Loucy (cell line): ENCODE measurements around the gene COL20A1.

ENCODE experiments used
- H2AFZ ChIP-seq: fragments of 200-600 bp; sonication (generic); 2 replicates; pipeline ENCODE4 v1.6.0; 2016; ENCODE audit warnings: antibody characterized with exemption, mild to moderate bottlenecking, low read length, moderate library complexity
- H3F3A ChIP-seq: fragments of 200-600 bp; 2 replicates; pipeline ENCODE4 v1.6.0; 2016; ENCODE audit warnings: antibody characterized with exemption, low read depth, mild to moderate bottlenecking
- H3K27me3 ChIP-seq: fragments of 200-600 bp; sonication (generic); 2 replicates; pipeline ENCODE4 v1.6.1; 2014; ENCODE audit warnings: low read length, mild to moderate bottlenecking; ENCODE audit not compliant: insufficient read depth, poor library complexity, severe bottlenecking
- H3K36me3 ChIP-seq: fragments of 200-600 bp; sonication (generic); 2 replicates; pipeline ENCODE4 v1.6.1; 2016; ENCODE audit warnings: low read length; ENCODE audit not compliant: insufficient read depth
- H3K4me1 ChIP-seq: fragments of 200-600 bp; sonication (generic); 2 replicates; pipeline ENCODE4 v1.5.1; 2014; ENCODE audit warnings: low read length, mild to moderate bottlenecking; ENCODE audit not compliant: insufficient read depth, poor library complexity, severe bottlenecking
- H3K4me2 ChIP-seq: fragments of 200-600 bp; sonication (generic); 2 replicates; pipeline ENCODE4 v1.6.0; 2014; ENCODE audit warnings: antibody characterized with exemption, low read length, low read depth, mild to moderate bottlenecking; ENCODE audit not compliant: poor library complexity, severe bottlenecking
- H3K4me3 ChIP-seq: fragments of 200-600 bp; sonication (generic); 2 replicates; pipeline ENCODE4 v1.5.1; 2014; ENCODE audit warnings: low read length, mild to moderate bottlenecking, mixed read lengths; ENCODE audit not compliant: poor library complexity, severe bottlenecking
- H3K79me2 ChIP-seq: fragments of 200-600 bp; sonication (generic); 2 replicates; pipeline ENCODE4 v1.6.1; 2014; ENCODE audit warnings: low read length; ENCODE audit not compliant: insufficient read depth
- H3K9ac ChIP-seq: fragments of 200-600 bp; sonication (generic); 2 replicates; pipeline ENCODE4 v1.6.0; 2014; ENCODE audit warnings: mild to moderate bottlenecking, low read depth, low read length, moderate library complexity; ENCODE audit not compliant: poor library complexity, severe bottlenecking
- H3K9me2 ChIP-seq: fragments of 200-600 bp; sonication (generic); replicated peaks from 2 replicates; pipeline ENCODE4 v1.6.1; 2016; ENCODE audit warnings: low read depth, low read length, mixed read lengths
- H3K9me3 ChIP-seq: fragments of 200-600 bp; sonication (generic); 2 replicates; pipeline ENCODE4 v1.6.1; 2014; ENCODE audit warnings: mild to moderate bottlenecking, antibody characterized with exemption, low read length, low read depth; ENCODE audit not compliant: insufficient read depth
- H4K20me1 ChIP-seq: fragments of 200-600 bp; sonication (generic); 2 replicates; pipeline ENCODE4 v1.6.0; 2014; ENCODE audit warnings: antibody characterized with exemption, low read length, mild to moderate bottlenecking; ENCODE audit not compliant: insufficient read depth, poor library complexity, severe bottlenecking
- EZH2phosphoT487 ChIP-seq: fragments of 200-600 bp; IDR thresholded peaks from 2 replicates; pipeline ENCODE4 v1.6.1; 2018; ENCODE audit warnings: antibody characterized with exemption, mild to moderate bottlenecking, moderate library complexity, borderline replicate concordance
- TF ChIP-seq, protein P1 (sequence below): fragments of 200-600 bp; sonication (generic); conservative IDR thresholded peaks from 2 replicates; pipeline ENCODE4 v1.5.1; 2014; ENCODE audit warnings: mild to moderate bottlenecking, antibody characterized with exemption, low read length

The COL20A1 gene

DNA sequence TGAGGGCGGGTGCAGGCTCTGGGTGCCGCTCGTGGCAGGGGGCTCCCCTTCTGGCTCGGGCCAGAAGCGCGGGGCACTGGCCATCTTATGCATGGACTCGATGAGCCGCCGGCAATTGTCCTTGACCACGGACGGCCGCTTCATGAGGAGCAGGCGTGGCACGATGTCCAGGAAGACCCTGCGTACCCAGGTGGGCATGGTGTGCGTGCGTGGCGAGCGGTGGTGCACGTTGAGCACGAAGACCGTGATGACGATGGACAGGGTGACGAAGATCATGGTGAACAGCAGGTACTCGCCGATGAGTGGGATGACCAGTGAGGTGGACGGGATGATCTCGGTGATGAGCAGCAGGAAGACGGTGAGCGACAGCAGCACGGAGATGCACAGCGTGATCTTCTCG, 57.2 kb downstream of the COL20A1 start:
- H3K9me2 ChIP-seq: no peaks in the 10 kb centered on the region
- no peaks in the 10 kb centered on the region for H3K36me3 ChIP-seq
- H3K4me3 ChIP-seq: no peak overlapping the region
- no peaks in the 10 kb centered on the region for H3F3A ChIP-seq
- H3K9ac ChIP-seq: no peak overlapping the region
- H3K9me3 ChIP-seq: no peaks in the 10 kb centered on the region; the same call in 1 of the 2 replicates
- H2AFZ ChIP-seq: no peak overlapping the region
- H3K4me2 ChIP-seq: no peak overlapping the region
- no peak for TF ChIP-seq EZH2phosphoT487
- TF ChIP-seq, protein P1, sequence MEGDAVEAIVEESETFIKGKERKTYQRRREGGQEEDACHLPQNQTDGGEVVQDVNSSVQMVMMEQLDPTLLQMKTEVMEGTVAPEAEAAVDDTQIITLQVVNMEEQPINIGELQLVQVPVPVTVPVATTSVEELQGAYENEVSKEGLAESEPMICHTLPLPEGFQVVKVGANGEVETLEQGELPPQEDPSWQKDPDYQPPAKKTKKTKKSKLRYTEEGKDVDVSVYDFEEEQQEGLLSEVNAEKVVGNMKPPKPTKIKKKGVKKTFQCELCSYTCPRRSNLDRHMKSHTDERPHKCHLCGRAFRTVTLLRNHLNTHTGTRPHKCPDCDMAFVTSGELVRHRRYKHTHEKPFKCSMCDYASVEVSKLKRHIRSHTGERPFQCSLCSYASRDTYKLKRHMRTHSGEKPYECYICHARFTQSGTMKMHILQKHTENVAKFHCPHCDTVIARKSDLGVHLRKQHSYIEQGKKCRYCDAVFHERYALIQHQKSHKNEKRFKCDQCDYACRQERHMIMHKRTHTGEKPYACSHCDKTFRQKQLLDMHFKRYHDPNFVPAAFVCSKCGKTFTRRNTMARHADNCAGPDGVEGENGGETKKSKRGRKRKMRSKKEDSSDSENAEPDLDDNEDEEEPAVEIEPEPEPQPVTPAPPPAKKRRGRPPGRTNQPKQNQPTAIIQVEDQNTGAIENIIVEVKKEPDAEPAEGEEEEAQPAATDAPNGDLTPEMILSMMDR: no peak
- no peaks in the 10 kb centered on the region for H3K4me1 ChIP-seq
- no peaks in the 10 kb centered on the region for H3K27me3 ChIP-seq
- no peaks in the 10 kb centered on the region for H4K20me1 ChIP-seq
- no peaks in the 10 kb centered on the region for H3K79me2 ChIP-seq

- no peaks in the 10 kb centered on the region for H3F3A ChIP-seq
- H3K9ac ChIP-seq: no peak overlapping the region
- H2AFZ ChIP-seq: no peak overlapping the region
- no peak overlapping the region for H3K4me3 ChIP-seq
- no peaks in the 10 kb centered on the region; the same call in 1 of the 2 replicates for H3K9me3 ChIP-seq
- no peaks in the 10 kb centered on the region for H3K36me3 ChIP-seq
- no peaks in the 10 kb centered on the region for H3K4me1 ChIP-seq
- no peaks in the 10 kb centered on the region for H3K27me3 ChIP-seq
- no peaks in the 10 kb centered on the region for H3K9me2 ChIP-seq
- H4K20me1 ChIP-seq: no peaks in the 10 kb centered on the region
- no peak overlapping the region for H3K4me2 ChIP-seq
- H3K79me2 ChIP-seq: no peaks in the 10 kb centered on the region
- TF ChIP-seq, protein P1: no peak
- TF ChIP-seq EZH2phosphoT487: no peak
These were observed 57.8 kb downstream of the COL20A1 start for GRCh38 chr20:63350597-63351325.

GRCh38 chr20:63351326-63351700, 58.3 kb downstream of the COL20A1 start:
- Histone ChIP-seq H3K9me2 (no peaks in the 10 kb centered on the region), H3K79me2 (no peaks in the 10 kb centered on the region), H3K4me3 (no peak overlapping the region), H2AFZ (no peak overlapping the region), H3K9ac (no peak overlapping the region), H3K9me3 (no peaks in the 10 kb centered on the region; the same call in 1 of the 2 replicates), H3F3A (no peaks in the 10 kb centered on the region), H3K36me3 (no peaks in the 10 kb centered on the region), H3K4me2 (no peak overlapping the region), H3K27me3 (no peaks in the 10 kb centered on the region), H3K4me1 (no peaks in the 10 kb centered on the region), H4K20me1 (no peaks in the 10 kb centered on the region)
- TF ChIP-seq EZH2phosphoT487: no peak
- TF ChIP-seq, protein P1: no peak
